HG03097 (cell line): ENCODE data around the gene TRDMT1.
"Not testable (repeated sequence)": the region's sequence is repeated elsewhere in the genome, so short reads cannot be mapped to it uniquely, and the experiment has no call there.

Experiments
- ATAC-seq: cut with Tn5 transposase; IDR thresholded peaks from one replicate; pipeline ENCODE4 v1.9.1; 2021; ENCODE audit not compliant: unreplicated experiment, low FRiP score

TRDMT1 gene

GRCh38 chr10:17141504-17142229 is 59.8 kb downstream of the TRDMT1 start:
- ATAC-seq: no peak

GRCh38 chr10:17140386-17140761 is 61.1 kb downstream of the TRDMT1 start:
- no peak for ATAC-seq

- ATAC-seq: no peak
Observed at GRCh38 chr10:17138460-17139042, 62.9 kb downstream of the TRDMT1 start.

GRCh38 chr10:17134737-17135260 is 66.7 kb downstream of the TRDMT1 start:
- no peak for ATAC-seq

- ATAC-seq: no peak
Observed at GRCh38 chr10:17134282-17134681, 67.2 kb downstream of the TRDMT1 start.

- no peak for ATAC-seq
Observed at GRCh38 chr10:17129741-17130140, 71.7 kb downstream of the TRDMT1 start, which contains the start of gene CUBN. CUBN (minus strand) TSS chr10:17129811; CDS start chr10:17129765, 46 bp downstream.

- no peak for ATAC-seq
Observed at GRCh38 chr10:17128261-17128660, 73.2 kb downstream of the TRDMT1 start.

- ATAC-seq: no peak
Observed at GRCh38 chr10:17126327-17126726, 75.1 kb downstream of the TRDMT1 start.

- ATAC-seq: no peak
Observed at GRCh38 chr10:17125206-17125893, 76.1 kb downstream of the TRDMT1 start.

- ATAC-seq: no peak
Observed at GRCh38 chr10:17123961-17124360, 77.5 kb downstream of the TRDMT1 start.

- no peak for ATAC-seq
Observed at GRCh38 chr10:17122726-17123661, 78.5 kb downstream of the TRDMT1 start.

GRCh38 chr10:17122052-17122451 is 79.4 kb downstream of the TRDMT1 start:
- ATAC-seq: no peak

- no peak for ATAC-seq
Observed at GRCh38 chr10:17120694-17121093, 80.8 kb downstream of the TRDMT1 start.

- ATAC-seq: no peak
Observed at GRCh38 chr10:17119845-17120244, 81.6 kb downstream of the TRDMT1 start.

GRCh38 chr10:17116193-17116592 is 85.3 kb downstream of the TRDMT1 start:
- no peak for ATAC-seq

GRCh38 chr10:17115683-17116082 is 85.8 kb downstream of the TRDMT1 start:
- ATAC-seq: no peak

GRCh38 chr10:17114878-17115444 is 86.5 kb downstream of the TRDMT1 start:
- ATAC-seq: not testable (repeated sequence)

GRCh38 chr10:17113889-17114540 is 87.5 kb downstream of the TRDMT1 start:
- ATAC-seq: no peak

GRCh38 chr10:17113346-17113745 is 88.1 kb downstream of the TRDMT1 start:
- no peak for ATAC-seq

GRCh38 chr10:17112566-17112965 is 88.9 kb downstream of the TRDMT1 start:
- no peak for ATAC-seq
